GM23248 (cell line): ENCODE measurements around the gene MMP15. TPM values are rescaled to one million over a fixed set of nuclear protein-coding genes. Genes with fewer than 3 reads are reported as not detected.
"Not testable (repeated sequence)": the region's sequence is repeated elsewhere in the genome, so short reads cannot be mapped to it uniquely, and the experiment has no call there.

Source experiments
- DNase-seq: peaks from one replicate; pipeline ENCODE4 v3.0.0-alpha.2; 2015
- H2AFZ ChIP-seq: fragments of 200-600 bp; sonication (generic); 2 replicates; pipeline ENCODE4 v1.6.1; 2016; ENCODE audit warnings: antibody characterized with exemption
- H3F3A ChIP-seq: fragments of 200-600 bp; sonication (generic); 2 replicates; pipeline ENCODE4 v1.6.1; 2016; ENCODE audit warnings: mild to moderate bottlenecking, antibody characterized with exemption, mixed run types; ENCODE audit not compliant: insufficient read depth
- H3K27ac ChIP-seq: fragments of 200-600 bp; sonication (generic); 2 replicates; pipeline ENCODE4 v1.5.1; 2016; ENCODE audit warnings: mild to moderate bottlenecking
- H3K27me3 ChIP-seq: fragments of 200-600 bp; sonication (generic); replicated peaks from 2 replicates; pipeline ENCODE4 v1.6.1; 2016; ENCODE audit warnings: mild to moderate bottlenecking; ENCODE audit not compliant: insufficient read depth
- H3K36me3 ChIP-seq: fragments of 200-600 bp; sonication (generic); 2 replicates; pipeline ENCODE4 v1.6.1; 2016; ENCODE audit warnings: low read depth, mild to moderate bottlenecking
- H3K4me1 ChIP-seq: fragments of 200-600 bp; sonication (generic); 2 replicates; pipeline ENCODE4 v1.6.1; 2016; ENCODE audit warnings: mild to moderate bottlenecking; ENCODE audit not compliant: insufficient read depth
- H3K4me2 ChIP-seq: fragments of 200-600 bp; sonication (generic); one replicate; pipeline ENCODE4 v1.6.1; 2016; ENCODE audit warnings: mild to moderate bottlenecking; ENCODE audit not compliant: unreplicated experiment
- H3K4me3 ChIP-seq: fragments of 200-600 bp; sonication (generic); 2 replicates; pipeline ENCODE4 v1.5.1; 2016; ENCODE audit warnings: mild to moderate bottlenecking
- H3K79me2 ChIP-seq: fragments of 200-600 bp; sonication (generic); 2 replicates; pipeline ENCODE4 v1.6.1; 2016; ENCODE audit warnings: mild to moderate bottlenecking; ENCODE audit not compliant: insufficient read depth
- H3K9ac ChIP-seq: fragments of 200-600 bp; sonication (generic); 2 replicates; pipeline ENCODE4 v1.6.1; 2016; ENCODE audit warnings: mild to moderate bottlenecking
- H3K9me2 ChIP-seq: fragments of 200-600 bp; sonication (generic); 2 replicates; pipeline ENCODE4 v1.6.1; 2016; ENCODE audit warnings: mixed run types, mild to moderate bottlenecking, moderate library complexity; ENCODE audit not compliant: insufficient read depth
- H3K9me3 ChIP-seq: fragments of 200-600 bp; sonication (generic); one replicate; pipeline ENCODE4 v1.6.1; 2017; ENCODE audit warnings: low read depth
- H4K20me1 ChIP-seq: fragments of 200-600 bp; sonication (generic); 2 replicates; pipeline ENCODE4 v1.6.0; 2016; ENCODE audit not compliant: insufficient read depth
- EZH2 ChIP-seq: fragments of 200-600 bp; sonication (generic); IDR thresholded peaks from 2 replicates; pipeline ENCODE4 v1.6.1; 2018; ENCODE audit warnings: antibody characterized with exemption, mild to moderate bottlenecking; ENCODE audit not compliant: insufficient read depth, poor library complexity, severe bottlenecking
- EZH2phosphoT487 ChIP-seq: fragments of 200-600 bp; sonication (generic); IDR thresholded peaks from 2 replicates; pipeline ENCODE4 v1.6.1; 2018; ENCODE audit warnings: antibody characterized with exemption, moderate library complexity, mild to moderate bottlenecking, low read depth; ENCODE audit not compliant: insufficient read depth
- WGBS, 2 experiments: methylation state at CpG; one replicate each; pipeline ENCODE4 v1.1.6; 2015 to 2017; ENCODE audit warnings: low lambda C conversion rate in 2 of 2, low coverage in 1 of 2; ENCODE audit errors: missing lambda C conversion rate in 2 of 2; 5-methylcytosine and 5-hydroxymethylcytosine counted together
- in situ Hi-C: fragments of 300-500 bp; cut with MboI; formaldehyde crosslinking; loops from 2 replicates; pipeline ENCODE4 v1.15.0; 2020
- polyA plus RNA-seq: library from polyadenylated mRNA; unstranded; fragments of >200 nt; fragmentation: Nextera tagmentation; extraction: Ambion mirVana; gene quantifications from 2 replicates; pipeline ENCODE4 v1.2.1, GENCODE V29; 2016
- total RNA-seq: library from RNA; depleted of rRNA; stranded (reverse); fragments of >200 nt; shearing (Covaris generic); gene quantifications from 2 replicates; pipeline ENCODE4 v1.2.3, GENCODE V29; 2014

The MMP15 gene
- total and polyA plus RNA-seq, 2 experiments from 2014 or later, result 0.45 to 1.4 TPM

- H3K79me2 ChIP-seq, result peaks cover 19% of the 10 kb centered on the region; the same call in 1 of the 2 replicates
- no peak overlapping the region for H3K4me2 ChIP-seq
- no peak overlapping the region for H3K9ac ChIP-seq
- DNase-seq, result no peak
- H2AFZ ChIP-seq, result no peak overlapping the region
- no peaks in the 10 kb centered on the region for H3K9me2 ChIP-seq
- H3K27me3 ChIP-seq, result no peaks in the 10 kb centered on the region
- H3F3A ChIP-seq, result peaks cover 18% of the 10 kb centered on the region
- H3K9me3 ChIP-seq, result no peaks in the 10 kb centered on the region
- no peak overlapping the region for H3K4me3 ChIP-seq
- no peaks in the 10 kb centered on the region for H4K20me1 ChIP-seq
- H3K36me3 ChIP-seq, result peaks cover 5% of the 10 kb centered on the region; the same call in 1 of the 2 replicates
- peaks cover 16% of the 10 kb centered on the region for H3K4me1 ChIP-seq
- H3K27ac ChIP-seq, result no peak overlapping the region
- in situ Hi-C loops, result loop anchor here (25.0 kb wide), 1 partner anchor 485 kb away; no protein-coding TSS in a partner anchor
- TF ChIP-seq EZH2 (no peak), EZH2phosphoT487 (no peak)
- 70 to 73% methylated on average over 9 of the region's 9 CpGs for WGBS, 2 experiments
These were observed 23.1 kb upstream of the MMP15 start for GRCh38 chr16:58002416-58002800.

- no peaks in the 10 kb centered on the region for H4K20me1 ChIP-seq
- H3K27ac ChIP-seq, result no peak overlapping the region
- no peak overlapping the region for H2AFZ ChIP-seq
- DNase-seq, result no peak
- peaks cover 16% of the 10 kb centered on the region for H3K4me1 ChIP-seq
- H3F3A ChIP-seq, result peaks cover 18% of the 10 kb centered on the region
- H3K27me3 ChIP-seq, result no peaks in the 10 kb centered on the region
- no peaks in the 10 kb centered on the region for H3K9me3 ChIP-seq
- no peak overlapping the region for H3K4me2 ChIP-seq
- in situ Hi-C loops, result loop anchor here (25.0 kb wide), 1 partner anchor 484 kb away; no protein-coding TSS in a partner anchor
- peaks cover 5% of the 10 kb centered on the region; the same call in 1 of the 2 replicates for H3K36me3 ChIP-seq
- H3K9ac ChIP-seq, result no peak overlapping the region
- TF ChIP-seq EZH2 (no peak), EZH2phosphoT487 (no peak)
- no peak overlapping the region for H3K4me3 ChIP-seq
- H3K9me2 ChIP-seq, result no peaks in the 10 kb centered on the region
- peaks cover 21% of the 10 kb centered on the region; the same call in 1 of the 2 replicates for H3K79me2 ChIP-seq
- WGBS, 2 experiments, result 97 to 98% methylated on average over 5 of the region's 5 CpGs
These were observed 22.6 kb upstream of the MMP15 start for GRCh38 chr16:58002936-58003335.

GRCh38 chr16:58004736-58005135, 20.8 kb upstream of the MMP15 start:
- not testable (repeated sequence) for H3K27ac ChIP-seq, H3K9me2 ChIP-seq, H3K36me3 ChIP-seq, H3F3A ChIP-seq, H3K9me3 ChIP-seq, H3K4me2 ChIP-seq, H3K9ac ChIP-seq, H4K20me1 ChIP-seq, H3K4me3 ChIP-seq, H2AFZ ChIP-seq, H3K4me1 ChIP-seq, H3K27me3 ChIP-seq
- peaks cover 28% of the 10 kb centered on the region; the same call in 1 of the 2 replicates for H3K79me2 ChIP-seq
- peak; percentile 18 for DNase-seq
- in situ Hi-C loops, result loop anchor here (5.0 to 25.0 kb wide), 2 partner anchors 102 to 483 kb away; no protein-coding TSS in a partner anchor
- WGBS, 2 experiments, result 81 to 84% methylated on average over 12 of the region's 12 CpGs

- Histone ChIP-seq H3F3A (no peaks in the 10 kb centered on the region), H3K4me3 (no peak overlapping the region), H3K9me2 (no peaks in the 10 kb centered on the region), H2AFZ (no peak overlapping the region), H3K27me3 (no peaks in the 10 kb centered on the region), H3K79me2 (peaks cover 28% of the 10 kb centered on the region; the same call in 1 of the 2 replicates), H3K4me2 (no peak overlapping the region), H3K9ac (no peak overlapping the region), H3K36me3 (peaks cover 11% of the 10 kb centered on the region; the same call in 1 of the 2 replicates), H3K4me1 (0 out of 2 replicates have a peak, but pooled peaks cover 8% of the 10 kb centered on the region), H4K20me1 (no peaks in the 10 kb centered on the region), H3K9me3 (no peaks in the 10 kb centered on the region), H3K27ac (no peak overlapping the region)
- no peak for TF ChIP-seq EZH2
- no peak for TF ChIP-seq EZH2phosphoT487
- DNase-seq, result no peak
- in situ Hi-C loops, result loop anchor here (5.0 to 25.0 kb wide), 2 partner anchors 108 to 477 kb away; no protein-coding TSS in a partner anchor
- WGBS, 2 experiments, result 96 to 99% methylated on average over 11 of the region's 11 CpGs
These were observed 15.6 kb upstream of the MMP15 start for GRCh38 chr16:58009856-58010416.
